Heart left ventricle (tissue), 16 donors: ENCODE results near the gene MCF2L. TPM values are rescaled to one million over a fixed set of nuclear protein-coding genes. Genes with fewer than 3 reads are reported as not detected.

Experiments used
- ATAC-seq, 4 donors: fragments of 200-7000 bp; cut with Tn5 transposase; one replicate each; pipeline ENCODE4 v1.9.1; 2020 to 2022; ENCODE audit warnings: moderate library complexity in 4 of 4, mild to moderate bottlenecking in 3 of 4, moderate number of reproducible peaks in 1 of 4
- DNase-seq, 5 donors: peaks; one replicate each; pipeline ENCODE4 v3.0.0-alpha.2; 2020
- H3K27ac ChIP-seq, 12 donors: fragments of 200-600 bp; sonication (generic) in 4 of 12; one replicate each; pipeline versions ENCODE4 v1.5.0 to v1.8.0; 2016 to 2022; ENCODE audit warnings: mild to moderate bottlenecking in 2 of 12
- H3K27me3 ChIP-seq, 9 donors: fragments of 200-600 bp; sonication (generic) in 2 of 9; one replicate each; pipeline versions ENCODE4 v1.5.1 to v1.8.0; 2016 to 2022; ENCODE audit warnings: mild to moderate bottlenecking in 3 of 9
- H3K36me3 ChIP-seq, 9 donors: fragments of 200-600 bp; sonication (generic) in 2 of 9; one replicate each; pipeline versions ENCODE4 v1.5.0 to v1.8.0; 2018 to 2022; ENCODE audit warnings: mild to moderate bottlenecking in 2 of 9
- H3K4me1 ChIP-seq, 12 donors: fragments of 200-600 bp; sonication (generic) in 4 of 12; one replicate each; pipeline versions ENCODE4 v1.5.0 to v1.8.0; 2016 to 2022; ENCODE audit warnings: mild to moderate bottlenecking in 3 of 12
- H3K4me3 ChIP-seq, 12 donors: fragments of 200-600 bp; sonication (generic) in 4 of 12; one replicate each; pipeline versions ENCODE4 v1.5.0 to v1.8.0; 2017 to 2022; ENCODE audit warnings: mild to moderate bottlenecking in 9 of 12, moderate library complexity in 4 of 12
- H3K9me3 ChIP-seq, 12 donors: fragments of 200-600 bp; sonication (generic) in 4 of 12; one replicate each; pipeline versions ENCODE4 v1.5.0 to v1.8.0; 2016 to 2022; ENCODE audit warnings: mild to moderate bottlenecking in 1 of 12
- CTCF ChIP-seq, 12 donors: fragments of 200-600 bp; sonication (generic) in 4 of 12; IDR thresholded peaks; one replicate each; pipeline versions ENCODE4 v1.5.0 to v1.8.0; 2018 to 2022; ENCODE audit warnings: antibody characterized with exemption in 12 of 12, mild to moderate bottlenecking in 5 of 12
- POLR2A ChIP-seq, 2 donors: fragments of 450-650 bp; IDR thresholded peaks; one replicate each; pipeline ENCODE4 v1.6.1; 2017; ENCODE audit warnings: antibody characterized with exemption in 2 of 2, mild to moderate bottlenecking in 2 of 2, moderate library complexity in 2 of 2
- WGBS, 4 donors: extraction: QIAGEN DNeasy Blood & Tissue Kit in 2 of 4; methylation state at CpG; one replicate each; pipeline versions ENCODE4 v1.1.5 to v1.1.7; 2013 to 2018; 5-methylcytosine and 5-hydroxymethylcytosine counted together
- intact Hi-C, 10 donors: fragments of 100-400 bp; cut with DNase I; formaldehyde crosslinking; loops; one replicate each; pipeline versions ENCODE4 v1.11.1 to v1.14.2; 2022
- polyA plus RNA-seq, 2 donors: library from polyadenylated mRNA; stranded (reverse); fragments of 200-250 nt; gene quantifications; one replicate each; pipeline ENCODE4 v1.2.3, GENCODE V29; 2013
- total RNA-seq, 9 donors: library from RNA; depleted of rRNA in 2 of 9; stranded (reverse); fragments of >200 nt in 2 of 9; fragmentation: NEBNext Ultra II Directional in 3 of 9; extraction: Animal tissue kit (Norgen Biotek cat#: 25700) in 3 of 9; gene quantifications; one replicate each; pipeline versions ENCODE4 v1.1.0 to v1.2.4, GENCODE V29; 2016 to 2023
- donor health status: ischemic (EF 13 %, LVEDD 7.1; RV severe dilation, severe dysfunction).
- donor health status: healthy with polysubstance abuse.
- donor health status: DM: no; HTN: yes; CAD: no.
- donor health status: DM: no; HTN: no; CAD: no.
- donor health status: ischemic (EF 25% LVEDD 6.9; RV normal size, moderate dysfunction).
- donor health status: ischemic (EF 25% LVEDD 5.7; RV mildly dilated, moderate dysfunction).
- donor health status: healthy.
- donor health status: DM: yes; HTN: yes; CAD: no.
- donor health status: ischemic (EF 35%, LVEDD 5.7; RV mildly dilated, moderate dysfunction).
- donor health status: nonischemic (EF 11% LVEDD 7.7; RV severe dilation, severe dysfunction).
- donor health status: DM: yes; HTN: yes; CAD: no.
- donor health status: PGD.
- donor health status: ischemic (EF 29% LVEDD 5.4; RV normal size, mild dysfunction).
- donor health status: nonischemic (EF 23%, LVEDD 6.1; RV moderate dilation, normal function).

MCF2L gene
- total and polyA plus RNA-seq, 11 donors = 26.0 to 61.0 (median 42.7) TPM

- WGBS, 4 donors = 38 to 55% (median 42%) methylated on average over 11 to 12 of the region's 12 CpGs
- intact Hi-C loops = no loop called here
- Histone ChIP-seq H3K4me1 (peaks cover 5 to 49% (median 21%) of the 10 kb centered on the region in 12 donors), H3K36me3 (no peaks in the 10 kb centered on the region), H3K4me3 (peak overlapping the region in 9 of 12 donors; percentile 2 to 32 (median 15)), H3K27ac (peak overlapping the region; percentile 51 to 88 (median 80)), H3K9me3 (no peaks in the 10 kb centered on the region), H3K27me3 (peaks cover 0 to 19% (median 0%) of the 10 kb centered on the region in 9 donors)
- DNase-seq = peak; percentile 57 to 67 (median 61)
- ATAC-seq = peak; percentile 24 to 81 (median 36)
- TF ChIP-seq POLR2A (IDR thresholded peaks at IDR 0.05) (peak in 1 of 2 donors; percentile 62), CTCF (IDR thresholded peaks at IDR 0.05) (no peak)
Observed at GRCh38 chr13:112964971-112965492, 4.0 kb upstream of the MCF2L start.

- intact Hi-C loops = no loop called here
- TF ChIP-seq POLR2A (IDR thresholded peaks at IDR 0.05) (no peak), CTCF (IDR thresholded peaks at IDR 0.05) (no peak)
- no peaks in the 10 kb centered on the region for H3K36me3 ChIP-seq
- H3K4me1 ChIP-seq = peaks cover 5 to 47% (median 19%) of the 10 kb centered on the region in 12 donors
- 84 to 87% (median 87%) methylated on average over 16 of the region's 16 CpGs for WGBS, 4 donors
- DNase-seq = peak in 1 of 5 donors; percentile 47
- H3K27me3 ChIP-seq = peaks cover 0 to 25% (median 0%) of the 10 kb centered on the region in 9 donors
- H3K4me3 ChIP-seq = peak overlapping the region in 7 of 12 donors; percentile 2 to 30 (median 15)
- H3K9me3 ChIP-seq = no peaks in the 10 kb centered on the region
- ATAC-seq = peak in 1 of 4 donors; percentile 8
- H3K27ac ChIP-seq = peak overlapping the region; percentile 51 to 88 (median 80)
Observed at GRCh38 chr13:112965573-112966115, 3.4 kb upstream of the MCF2L start.

GRCh38 chr13:112966776-112967175 is 2.2 kb upstream of the MCF2L start:
- TF ChIP-seq POLR2A (IDR thresholded peaks at IDR 0.05) (no peak), CTCF (IDR thresholded peaks at IDR 0.05) (no peak)
- Histone ChIP-seq H3K4me3 (no peak overlapping the region), H3K27me3 (peaks cover 0 to 35% (median 0%) of the 10 kb centered on the region in 9 donors), H3K27ac (peak overlapping the region in 3 of 12 donors; percentile 33 to 83 (median 70)), H3K4me1 (peaks cover 5 to 47% (median 13%) of the 10 kb centered on the region in 12 donors), H3K9me3 (no peaks in the 10 kb centered on the region), H3K36me3 (no peaks in the 10 kb centered on the region)
- intact Hi-C loops = no loop called here
- WGBS, 4 donors = 80 to 92% (median 89%) methylated on average over 6 of the region's 6 CpGs
- ATAC-seq (no peak), DNase-seq (peak in 1 of 5 donors; percentile 19)

- H3K4me3 ChIP-seq = peak overlapping the region; percentile 47 to 78 (median 60)
- ATAC-seq (no peak), DNase-seq (peak in 1 of 5 donors; percentile 24)
- peaks cover 5 to 47% (median 13%) of the 10 kb centered on the region in 12 donors for H3K4me1 ChIP-seq
- no peaks in the 10 kb centered on the region for H3K36me3 ChIP-seq
- no peaks in the 10 kb centered on the region for H3K9me3 ChIP-seq
- intact Hi-C loops = no loop called here
- H3K27ac ChIP-seq = peak overlapping the region in 10 of 12 donors; percentile 60 to 92 (median 84)
- TF ChIP-seq CTCF (IDR thresholded peaks at IDR 0.05) = no peak
- no peak for TF ChIP-seq POLR2A (IDR thresholded peaks at IDR 0.05)
- WGBS, 4 donors = 74 to 82% (median 80%) methylated on average over 22 of the region's 22 CpGs
- H3K27me3 ChIP-seq = peaks cover 0 to 35% (median 0%) of the 10 kb centered on the region in 9 donors
Observed at GRCh38 chr13:112967686-112968379, 1.2 kb upstream of the MCF2L start.
